Renal cortex interstitium (tissue), 15 donors: ENCODE results near the gene ACADL. TPM values are rescaled to one million over a fixed set of nuclear protein-coding genes. Genes with fewer than 3 reads are reported as not detected.
A peak's percentile ranks its signal among the peaks of the same experiment; 100 is the strongest.

ENCODE experiments used
- DNase-seq, 11 donors: peaks; one replicate each; pipeline ENCODE4 v3.0.0-alpha.2; 2013; ENCODE audit warnings: low read depth in 9 of 11, low spot score in 4 of 11; ENCODE audit errors: extremely low read depth in 1 of 11
- long read RNA-seq, 16 experiments: transcript quantifications; one replicate each; lab custom pipeline, GENCODE V29; 2026
- polyA plus RNA-seq, 3 donors: library from polyadenylated mRNA; unstranded; fragments of 120-200 nt; gene quantifications; one replicate each; pipeline ENCODE4 v1.2.1, GENCODE V29; 2013; ENCODE audit not compliant: insufficient read length in 3 of 3

The ACADL gene
- 10 to 100 TPM; 13.8 to 36.8 (median 22.3) TPM for polyA plus RNA-seq
- long read RNA-seq, donor 1, partial matches to known transcripts: 0 of 1 reads
- long read RNA-seq, donor 1, other reads (novel, unspliced or antisense): 0 of 1 reads
- long read RNA-seq, donor 2, transcript ACADL-201 (11 exons, 2,543 nt): major isoform, 5 of 5 reads
- long read RNA-seq, donor 2, partial matches to known transcripts: 0 of 5 reads
- long read RNA-seq, donor 2, other reads (novel, unspliced or antisense): 0 of 5 reads
- long read RNA-seq, donor 3, transcript ACADL-201 (11 exons, 2,543 nt): major isoform, 6 of 15 reads
- long read RNA-seq, donor 3, partial matches to known transcripts: 6 of 15 reads
- long read RNA-seq, donor 3, other reads (novel, unspliced or antisense): 0 of 15 reads
- long read RNA-seq, donor 4, partial matches to known transcripts: 6 of 14 reads
- long read RNA-seq, donor 4, other reads (novel, unspliced or antisense): 0 of 14 reads
- long read RNA-seq, donor 5: 0 reads
- long read RNA-seq, donor 6, partial matches to known transcripts: 0 of 4 reads
- long read RNA-seq, donor 6, other reads (novel, unspliced or antisense): 0 of 4 reads
- long read RNA-seq, donor 7, partial matches to known transcripts: 10 of 12 reads
- long read RNA-seq, donor 7, other reads (novel, unspliced or antisense): 0 of 12 reads
- long read RNA-seq, donor 8, transcript ACADL-201 (11 exons, 2,543 nt): major isoform, 5 of 18 reads
- long read RNA-seq, donor 8, partial matches to known transcripts: 9 of 18 reads
- long read RNA-seq, donor 8, other reads (novel, unspliced or antisense): 0 of 18 reads
- long read RNA-seq, donor 9, partial matches to known transcripts: 0 of 1 reads
- long read RNA-seq, donor 9, other reads (novel, unspliced or antisense): 0 of 1 reads
- long read RNA-seq, donor 10, transcript ACADL-201 (11 exons, 2,543 nt): major isoform, 5 of 6 reads
- long read RNA-seq, donor 10, partial matches to known transcripts: 0 of 6 reads
- long read RNA-seq, donor 10, other reads (novel, unspliced or antisense): 0 of 6 reads
- long read RNA-seq, donor 11, partial matches to known transcripts: 0 of 4 reads
- long read RNA-seq, donor 11, other reads (novel, unspliced or antisense): 0 of 4 reads
- long read RNA-seq, donor 12, partial matches to known transcripts: 0 of 1 reads
- long read RNA-seq, donor 12, other reads (novel, unspliced or antisense): 0 of 1 reads
- long read RNA-seq, donor 13, partial matches to known transcripts: 6 of 10 reads
- long read RNA-seq, donor 13, other reads (novel, unspliced or antisense): 0 of 10 reads
- long read RNA-seq, donor 14, partial matches to known transcripts: 0 of 5 reads
- long read RNA-seq, donor 14, other reads (novel, unspliced or antisense): 0 of 5 reads
- long read RNA-seq, donor 15, partial matches to known transcripts: 0 of 2 reads
- long read RNA-seq, donor 15, other reads (novel, unspliced or antisense): 0 of 2 reads
- long read RNA-seq, donor 16, transcript ACADL-201 (11 exons, 2,543 nt): major isoform, 6 of 28 reads
- long read RNA-seq, donor 16, partial matches to known transcripts: 18 of 28 reads
- long read RNA-seq, donor 16, other reads (novel, unspliced or antisense): 0 of 28 reads

- DNase-seq: peak in 8 of 11 donors; percentile 20 to 36 (median 32)
These were observed at the start of gene ACADL for GRCh38 chr2:210224941-210225672. TSS of gene ACADL (minus strand) at chr2:210225447. CDS start at chr2:210225263, 184 bp downstream.

- DNase-seq: no peak
These were observed 46.1 kb upstream of the ACADL start for GRCh38 chr2:210271300-210271699.

- DNase-seq: no peak
These were observed 43.9 kb upstream of the ACADL start for GRCh38 chr2:210269148-210269547.

- no peak for DNase-seq
These were observed 43.0 kb upstream of the ACADL start for GRCh38 chr2:210268281-210268680.

GRCh38 chr2:210267698-210268097 is 42.5 kb upstream of the ACADL start:
- DNase-seq: no peak

- DNase-seq: no peak
These were observed 39.0 kb upstream of the ACADL start for GRCh38 chr2:210264282-210264681.

- DNase-seq: no peak
These were observed 38.6 kb upstream of the ACADL start for GRCh38 chr2:210263841-210264240.

- no peak for DNase-seq
These were observed 36.8 kb upstream of the ACADL start for GRCh38 chr2:210262036-210262435.

- DNase-seq: no peak
These were observed 34.4 kb upstream of the ACADL start for GRCh38 chr2:210259687-210260086.

- no peak for DNase-seq
These were observed 27.7 kb upstream of the ACADL start for GRCh38 chr2:210252699-210253606.

GRCh38 chr2:210250622-210251021 is 25.4 kb upstream of the ACADL start:
- DNase-seq: no peak

- no peak for DNase-seq
These were observed 8.2 kb upstream of the ACADL start for GRCh38 chr2:210233487-210233886.

GRCh38 chr2:210230984-210231383 is 5.7 kb upstream of the ACADL start:
- no peak for DNase-seq

GRCh38 chr2:210230518-210230917 is 5.3 kb upstream of the ACADL start:
- DNase-seq: no peak

- DNase-seq: no peak
These were observed 3.3 kb upstream of the ACADL start for GRCh38 chr2:210228586-210228985.

- no peak for DNase-seq
These were observed 2.2 kb upstream of the ACADL start for GRCh38 chr2:210227290-210228088.
